ENCODE measurements around the gene TOR4A. TPM values are rescaled to one million over a fixed set of nuclear protein-coding genes. Genes with fewer than 3 reads are reported as not detected.
A peak's percentile ranks its signal among the peaks of the same experiment; 100 is the strongest.

Gene TOR4A
- total and polyA plus RNA-seq, 2 donors (not counting 1 experiment from before 2014, with no cell fraction given), result 8.3 to 15.3 TPM

DNA sequence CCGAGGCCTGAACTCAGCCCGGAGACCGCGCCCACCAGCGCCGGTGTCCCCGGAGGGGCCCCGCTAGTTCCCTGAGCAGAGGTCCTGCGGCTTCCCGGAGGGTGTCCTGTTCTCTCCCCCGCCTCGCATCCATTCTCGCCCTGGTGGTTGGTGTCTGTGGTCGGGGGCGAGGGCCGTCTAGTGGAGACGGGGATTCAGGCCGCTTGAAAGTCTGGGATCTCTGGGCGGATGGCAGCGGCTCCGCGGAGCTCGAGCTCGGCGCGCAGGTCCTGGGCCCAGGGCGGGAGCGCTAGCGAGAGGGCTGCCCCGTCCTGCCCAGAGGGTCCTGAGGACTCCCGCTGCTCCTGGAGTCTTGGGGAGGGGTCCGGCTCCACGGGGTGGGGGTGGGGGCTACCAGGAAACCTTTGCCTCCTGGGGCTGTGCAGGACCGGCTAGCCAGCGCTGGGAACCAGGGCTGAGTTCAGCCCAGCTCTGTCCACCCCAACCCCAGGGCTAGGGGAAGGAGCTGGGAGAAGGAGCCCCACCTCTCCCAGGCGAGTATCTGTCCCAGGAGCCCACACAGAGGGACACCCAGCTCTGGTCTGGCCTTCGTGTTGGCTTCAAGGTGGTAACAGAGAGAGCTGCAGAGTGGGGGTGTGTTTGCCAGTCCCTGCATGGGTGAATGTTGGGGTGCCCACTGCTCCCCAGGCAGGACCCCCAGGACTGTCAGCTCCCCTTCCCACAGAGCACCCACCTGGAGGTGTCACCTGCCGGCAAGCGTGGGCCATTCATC lies 4.0 kb downstream of the TOR4A start:
- no peaks in the 10 kb centered on the region for H3K27me3 Mint-ChIP-seq
- Histone ChIP-seq H3K4me3 (ENCODE audit: control extremely low read depth in 1 of 5, extremely low read depth in 1 of 5, insufficient read depth in 1 of 5, low read depth in 2 of 5, low read length in 4 of 5) (no peak overlapping the region), H3K79me2 (ENCODE audit: control insufficient read depth, insufficient read depth, low read length) (peaks cover 14% of the 10 kb centered on the region), H3K27me3 (replicated peaks in 1 of 4; ENCODE audit: control extremely low read depth in 1 of 4, control insufficient read depth in 3 of 4, insufficient read depth in 4 of 4, low read length in 3 of 4) (no peaks in the 10 kb centered on the region), H2AFZ (ENCODE audit: insufficient read depth, low read depth, low read length, poor library complexity, severe bottlenecking) (no peak overlapping the region), H3K4me2 (replicated peaks; ENCODE audit: low read depth, low read length, poor library complexity, severe bottlenecking) (peak overlapping the region; percentile 64), H3K9ac (ENCODE audit: low read length) (no peak overlapping the region), H3K36me3 (replicated peaks in 1 of 2; ENCODE audit: control extremely low read depth in 1 of 2, control insufficient read depth in 1 of 2, extremely low read depth in 1 of 2, insufficient read depth in 2 of 2, low read length in 1 of 2) (peaks cover 0 to 12% of the 10 kb centered on the region in 2 experiments), H3K9me3 (ENCODE audit: control extremely low read depth in 1 of 3, control insufficient read depth in 2 of 3, insufficient read depth in 1 of 3, low read length in 2 of 3) (peaks cover 0 to 3% (median 0%) of the 10 kb centered on the region in 3 donors), H3K27ac (ENCODE audit: low read length in 2 of 2) (no peak overlapping the region), H3K4me1 (ENCODE audit: control insufficient read depth in 2 of 2, insufficient read depth in 2 of 2, low read length in 2 of 2) (peaks cover 22 to 51% of the 10 kb centered on the region in 2 donors), H4K20me1 (ENCODE audit: control insufficient read depth, insufficient read depth, low read length, poor library complexity, severe bottlenecking) (peaks cover 25% of the 10 kb centered on the region)
- TF ChIP-seq CTCF (IDR thresholded peaks at IDR 0.05) (no peak), EZH2 (IDR thresholded peaks at IDR 0.05; ENCODE audit: borderline replicate concordance, insufficient read depth, low read depth, low read length, poor library complexity, severe bottlenecking) (no peak)
- no peak for ATAC-seq (ENCODE audit: low read depth)
- WGBS (ENCODE audit: insufficient coverage), result 91% methylated on average over 33 of the region's 39 CpGs
- intact Hi-C loops (cut with micrococcal nuclease), result no loop called here
- CTCF ChIA-PET, result interaction anchor here (0.9 to 2.4 kb wide), 5 partner anchors 20 to 494 kb away, joined by 3 to 7 read pairs (median 3); partner anchors contain the start of genes EXD3, NOXA1, NRARP and RNF224
- POLR2A ChIA-PET, result interaction anchor here (0.7 to 0.9 kb wide), 2 partner anchors 45 to 179 kb away, joined by 3 read pairs; no protein-coding TSS in a partner anchor
- H3K4me1 Mint-ChIP-seq, result peaks cover 39% of the 10 kb centered on the region
- H3K4me3 Mint-ChIP-seq, result no peak overlapping the region
- peak overlapping the region; percentile 74 for H3K27ac Mint-ChIP-seq
- no peaks in the 10 kb centered on the region for H3K9me3 Mint-ChIP-seq (ENCODE audit: insufficient read depth)
- peak; percentile 22 for DNase-seq

DNA sequence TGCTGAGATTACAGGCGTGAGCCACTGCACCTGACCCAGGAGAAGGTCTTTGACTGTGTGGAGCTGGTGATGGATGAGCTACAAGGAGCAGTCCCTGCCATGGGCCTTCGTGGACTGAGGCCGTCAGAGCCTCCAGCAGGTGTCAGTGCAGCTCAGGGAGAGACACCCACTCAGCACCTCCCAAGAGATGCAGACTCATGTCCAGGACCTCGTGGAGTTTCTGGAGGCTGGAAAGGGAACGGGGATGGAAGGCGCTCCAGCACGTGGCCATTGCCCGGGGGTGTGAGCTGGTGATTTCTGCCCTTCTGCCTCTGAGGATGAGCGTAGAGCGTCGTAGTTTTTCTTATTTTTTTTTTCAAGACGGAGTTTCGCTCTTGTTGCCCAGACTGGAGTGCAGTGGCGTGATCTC lies 9.5 kb downstream of the TOR4A start:
- H3K9me3 Mint-ChIP-seq (ENCODE audit: insufficient read depth), result no peaks in the 10 kb centered on the region
- H3K9me3 ChIP-seq (ENCODE audit: control extremely low read depth in 1 of 3, control insufficient read depth in 2 of 3, insufficient read depth in 1 of 3, low read length in 2 of 3), result peaks cover 0 to 10% (median 0%) of the 10 kb centered on the region in 3 donors
- H3K27ac ChIP-seq (ENCODE audit: low read length in 2 of 2), result peak overlapping the region; percentile 38 to 81
- H3K27me3 ChIP-seq (replicated peaks in 1 of 4; ENCODE audit: control extremely low read depth in 1 of 4, control insufficient read depth in 3 of 4, insufficient read depth in 4 of 4, low read length in 3 of 4), result no peaks in the 10 kb centered on the region
- no peaks in the 10 kb centered on the region for H3K27me3 Mint-ChIP-seq
- ATAC-seq (ENCODE audit: low read depth) (peak; percentile 35), DNase-seq (peak; percentile 60)
- H2AFZ ChIP-seq (ENCODE audit: insufficient read depth, low read depth, low read length, poor library complexity, severe bottlenecking), result no peak overlapping the region
- ChIA-PET CTCF (interaction anchor here (1.0 to 1.9 kb wide), 12 partner anchors 10 to 293 kb away, joined by 3 to 11 read pairs (median 4); partner anchors contain the start of genes ANAPC2, SSNA1 and TOR4A), POLR2A (interaction anchor here (0.5 to 0.6 kb wide), 2 partner anchors 17 to 155 kb away, joined by 4 read pairs; no protein-coding TSS in a partner anchor)
- H3K4me3 Mint-ChIP-seq, result peak overlapping the region; percentile 32
- peaks cover 19 to 32% of the 10 kb centered on the region in 2 donors for H3K4me1 ChIP-seq (ENCODE audit: control insufficient read depth in 2 of 2, insufficient read depth in 2 of 2, low read length in 2 of 2)
- H3K4me2 ChIP-seq (replicated peaks; ENCODE audit: low read depth, low read length, poor library complexity, severe bottlenecking), result peak overlapping the region; percentile 18
- WGBS (ENCODE audit: insufficient coverage), result 63% methylated on average over 14 of the region's 14 CpGs
- intact Hi-C loops (cut with micrococcal nuclease), result loop anchor here (2.0 kb wide), 1 partner anchor 158 kb away; no protein-coding TSS in a partner anchor
- no peak overlapping the region for H3K4me3 ChIP-seq (ENCODE audit: control extremely low read depth in 1 of 5, extremely low read depth in 1 of 5, insufficient read depth in 1 of 5, low read depth in 2 of 5, low read length in 4 of 5)
- TF ChIP-seq CTCF (IDR thresholded peaks at IDR 0.05), result peak; percentile 18
- TF ChIP-seq EZH2 (IDR thresholded peaks at IDR 0.05; ENCODE audit: borderline replicate concordance, insufficient read depth, low read depth, low read length, poor library complexity, severe bottlenecking), result no peak
- H3K4me1 Mint-ChIP-seq, result peaks cover 24% of the 10 kb centered on the region
- H3K27ac Mint-ChIP-seq, result peak overlapping the region; percentile 83
- H4K20me1 ChIP-seq (ENCODE audit: control insufficient read depth, insufficient read depth, low read length, poor library complexity, severe bottlenecking), result no peaks in the 10 kb centered on the region
- peaks cover 0 to 3% of the 10 kb centered on the region in 2 experiments for H3K36me3 ChIP-seq (replicated peaks in 1 of 2; ENCODE audit: control extremely low read depth in 1 of 2, control insufficient read depth in 1 of 2, extremely low read depth in 1 of 2, insufficient read depth in 2 of 2, low read length in 1 of 2)
- H3K79me2 ChIP-seq (ENCODE audit: control insufficient read depth, insufficient read depth, low read length), result no peaks in the 10 kb centered on the region
- no peak overlapping the region for H3K9ac ChIP-seq (ENCODE audit: low read length)

Measured in B cell (primary cell).